ENCODE measurements around the gene CLCN1. TPM values are rescaled to one million over a fixed set of nuclear protein-coding genes. Genes with fewer than 3 reads are reported as not detected.

CLCN1 gene
- total RNA-seq, 1 experiment from 2014 or later, result not detected

DNA sequence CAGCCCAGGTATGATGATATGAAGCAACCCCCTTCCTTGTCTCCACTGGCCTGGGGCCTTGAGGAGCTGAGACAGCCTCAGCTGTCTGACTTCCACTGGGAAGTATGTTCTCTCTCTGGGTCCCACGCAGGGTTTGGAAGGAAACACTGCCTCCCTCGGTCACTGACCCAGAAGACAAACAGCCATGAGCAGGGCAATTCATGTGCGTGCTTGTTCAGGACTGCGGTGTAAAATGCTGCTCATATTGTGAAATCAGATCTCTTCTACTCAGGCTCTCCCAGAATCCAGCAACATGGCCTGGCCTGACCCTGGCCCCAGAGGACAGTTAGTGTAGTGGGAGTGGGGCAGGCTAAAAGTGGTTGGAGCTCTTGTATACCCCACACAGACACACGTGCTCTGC lies 2.8 kb downstream of the CLCN1 start:
- Histone ChIP-seq H3K9me3 (ENCODE audit: low read depth, low read length, poor library complexity, severe bottlenecking) (no peaks in the 10 kb centered on the region), H3K36me3 (ENCODE audit: insufficient read depth, low read length, poor library complexity, severe bottlenecking) (no peaks in the 10 kb centered on the region), H3K4me3 (ENCODE audit: low read depth, low read length, poor library complexity, severe bottlenecking) (no peak overlapping the region), H3K4me1 (ENCODE audit: insufficient read depth, low read length, poor library complexity, severe bottlenecking) (no peaks in the 10 kb centered on the region), H3K27me3 (replicated peaks; ENCODE audit: insufficient read depth, low read depth, low read length, poor library complexity) (no peaks in the 10 kb centered on the region), H3K27ac (ENCODE audit: low read depth, low read length, poor library complexity, severe bottlenecking) (no peak overlapping the region)
- TF ChIP-seq EZH2 (IDR thresholded peaks at IDR 0.05; ENCODE audit: borderline replicate concordance, low read depth, low read length, poor library complexity, severe bottlenecking) (no peak), CTCF (conservative IDR thresholded peaks at IDR 0.05; ENCODE audit: low read depth, low read length) (no peak)
- no peak for DNase-seq (ENCODE audit: low spot score)
- BruUV-seq (replicated peaks), result no TSS peak
- CTCF ChIA-PET, result no interaction called here
- POLR2A ChIA-PET (ENCODE audit: low non-redundant PET), result no interaction called here
- intact Hi-C loops (cut with micrococcal nuclease; ENCODE audit: unreplicated experiment), result no loop called here

DNA sequence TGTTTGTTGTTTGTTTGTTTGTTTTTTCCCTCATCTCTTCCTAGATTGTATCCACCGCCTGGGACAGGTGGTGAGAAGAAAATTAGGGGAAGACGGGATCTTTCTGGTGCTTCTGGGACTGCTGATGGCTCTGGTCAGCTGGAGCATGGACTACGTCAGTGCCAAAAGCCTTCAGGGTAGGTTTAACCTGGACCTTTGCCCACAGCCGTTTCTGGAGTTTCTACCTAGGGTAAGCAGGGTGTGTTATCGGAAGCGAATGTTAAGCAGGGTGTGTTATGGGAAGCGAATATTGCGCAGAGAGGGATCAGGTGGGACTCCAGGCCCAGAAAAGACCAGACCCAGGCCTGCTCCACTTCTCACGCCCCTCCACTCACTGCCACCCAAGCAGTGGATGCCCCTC lies 4.7 kb downstream of the CLCN1 start:
- DNase-seq (ENCODE audit: low spot score), result no peak
- H3K4me1 ChIP-seq (ENCODE audit: insufficient read depth, low read length, poor library complexity, severe bottlenecking), result no peaks in the 10 kb centered on the region
- POLR2A ChIA-PET (ENCODE audit: low non-redundant PET), result no interaction called here
- H3K36me3 ChIP-seq (ENCODE audit: insufficient read depth, low read length, poor library complexity, severe bottlenecking), result no peaks in the 10 kb centered on the region
- H3K4me3 ChIP-seq (ENCODE audit: low read depth, low read length, poor library complexity, severe bottlenecking), result no peak overlapping the region
- CTCF ChIA-PET, result no interaction called here
- no TSS peak for BruUV-seq (replicated peaks)
- intact Hi-C loops (cut with micrococcal nuclease; ENCODE audit: unreplicated experiment), result loop anchor here (2.0 kb wide), 1 partner anchor 22 kb away; no protein-coding TSS in a partner anchor
- no peak overlapping the region for H3K27ac ChIP-seq (ENCODE audit: low read depth, low read length, poor library complexity, severe bottlenecking)
- no peaks in the 10 kb centered on the region for H3K9me3 ChIP-seq (ENCODE audit: low read depth, low read length, poor library complexity, severe bottlenecking)
- no peaks in the 10 kb centered on the region for H3K27me3 ChIP-seq (replicated peaks; ENCODE audit: insufficient read depth, low read depth, low read length, poor library complexity)
- TF ChIP-seq EZH2 (IDR thresholded peaks at IDR 0.05; ENCODE audit: borderline replicate concordance, low read depth, low read length, poor library complexity, severe bottlenecking), result no peak
- no peak for TF ChIP-seq CTCF (conservative IDR thresholded peaks at IDR 0.05; ENCODE audit: low read depth, low read length)

DNA sequence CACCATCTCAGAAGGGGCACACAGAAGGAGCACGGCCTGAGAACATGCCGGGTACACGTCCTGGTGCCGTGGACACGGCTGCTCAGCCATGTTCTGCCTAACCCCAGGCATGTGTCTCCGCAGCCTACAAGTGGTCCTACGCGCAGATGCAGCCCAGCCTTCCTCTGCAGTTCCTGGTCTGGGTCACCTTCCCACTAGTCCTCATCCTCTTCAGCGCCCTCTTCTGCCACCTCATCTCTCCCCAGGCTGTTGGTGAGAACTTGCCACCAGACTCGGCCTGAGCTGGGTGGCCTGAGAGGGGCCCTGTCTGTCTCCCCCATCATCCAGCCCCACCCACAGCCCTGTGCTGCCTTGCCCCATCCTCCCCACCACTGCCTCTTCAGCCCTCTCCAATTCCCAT lies 5.3 kb downstream of the CLCN1 start:
- no peaks in the 10 kb centered on the region for H3K36me3 ChIP-seq (ENCODE audit: insufficient read depth, low read length, poor library complexity, severe bottlenecking)
- H3K27me3 ChIP-seq (replicated peaks; ENCODE audit: insufficient read depth, low read depth, low read length, poor library complexity), result no peaks in the 10 kb centered on the region
- ChIA-PET POLR2A (ENCODE audit: low non-redundant PET) (no interaction called here), CTCF (interaction anchor here (0.6 kb wide), 1 partner anchor 21 kb away, joined by 3 read pairs; no protein-coding TSS in a partner anchor)
- TF ChIP-seq EZH2 (IDR thresholded peaks at IDR 0.05; ENCODE audit: borderline replicate concordance, low read depth, low read length, poor library complexity, severe bottlenecking) (no peak), CTCF (conservative IDR thresholded peaks at IDR 0.05; ENCODE audit: low read depth, low read length) (no peak)
- H3K27ac ChIP-seq (ENCODE audit: low read depth, low read length, poor library complexity, severe bottlenecking), result no peak overlapping the region
- no peaks in the 10 kb centered on the region for H3K4me1 ChIP-seq (ENCODE audit: insufficient read depth, low read length, poor library complexity, severe bottlenecking)
- no peak for DNase-seq (ENCODE audit: low spot score)
- intact Hi-C loops (cut with micrococcal nuclease; ENCODE audit: unreplicated experiment), result loop anchor here (2.0 kb wide), 1 partner anchor 22 kb away; no protein-coding TSS in a partner anchor
- BruUV-seq (replicated peaks), result no TSS peak
- H3K9me3 ChIP-seq (ENCODE audit: low read depth, low read length, poor library complexity, severe bottlenecking), result no peaks in the 10 kb centered on the region
- H3K4me3 ChIP-seq (ENCODE audit: low read depth, low read length, poor library complexity, severe bottlenecking), result no peak overlapping the region

All from A673 (cell line).